ENCODE results near the gene STK32B.

DNA sequence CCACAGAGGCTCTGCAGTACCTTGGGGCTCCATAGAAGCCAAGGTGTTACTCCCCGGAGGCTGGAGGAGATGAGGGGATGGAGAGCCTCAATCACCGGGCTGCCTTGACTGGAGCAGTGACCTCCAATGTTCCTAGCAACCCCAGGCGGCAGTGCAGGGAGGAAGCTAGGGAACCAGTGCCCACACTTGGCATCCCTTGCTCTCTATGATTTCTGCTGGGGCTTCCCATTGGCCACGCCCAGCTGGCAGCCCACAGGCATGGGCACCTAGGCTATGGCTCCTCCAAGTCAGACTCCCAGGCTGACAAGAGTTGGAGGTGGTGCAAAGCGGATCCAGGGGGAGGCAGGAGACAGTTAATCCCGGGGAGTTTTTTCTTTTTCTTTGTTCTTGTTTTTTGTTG, 427.4 kb downstream of the STK32B start:
- TF ChIP-seq, protein P1, sequence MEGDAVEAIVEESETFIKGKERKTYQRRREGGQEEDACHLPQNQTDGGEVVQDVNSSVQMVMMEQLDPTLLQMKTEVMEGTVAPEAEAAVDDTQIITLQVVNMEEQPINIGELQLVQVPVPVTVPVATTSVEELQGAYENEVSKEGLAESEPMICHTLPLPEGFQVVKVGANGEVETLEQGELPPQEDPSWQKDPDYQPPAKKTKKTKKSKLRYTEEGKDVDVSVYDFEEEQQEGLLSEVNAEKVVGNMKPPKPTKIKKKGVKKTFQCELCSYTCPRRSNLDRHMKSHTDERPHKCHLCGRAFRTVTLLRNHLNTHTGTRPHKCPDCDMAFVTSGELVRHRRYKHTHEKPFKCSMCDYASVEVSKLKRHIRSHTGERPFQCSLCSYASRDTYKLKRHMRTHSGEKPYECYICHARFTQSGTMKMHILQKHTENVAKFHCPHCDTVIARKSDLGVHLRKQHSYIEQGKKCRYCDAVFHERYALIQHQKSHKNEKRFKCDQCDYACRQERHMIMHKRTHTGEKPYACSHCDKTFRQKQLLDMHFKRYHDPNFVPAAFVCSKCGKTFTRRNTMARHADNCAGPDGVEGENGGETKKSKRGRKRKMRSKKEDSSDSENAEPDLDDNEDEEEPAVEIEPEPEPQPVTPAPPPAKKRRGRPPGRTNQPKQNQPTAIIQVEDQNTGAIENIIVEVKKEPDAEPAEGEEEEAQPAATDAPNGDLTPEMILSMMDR (IDR thresholded peaks at IDR 0.05), result no peak
- TF ChIP-seq POLR2A (IDR thresholded peaks at IDR 0.05) (no peak), POLR2AphosphoS5 (IDR thresholded peaks at IDR 0.05) (no peak), EP300 (IDR thresholded peaks at IDR 0.05) (no peak)

All from stomach (tissue), 4 donors.